Duodenal mucosa (tissue), 2 donors: ENCODE data around the gene NDUFV1.

Source experiments
- H3K27ac ChIP-seq: one replicate; pipeline ENCODE4 v1.7.0; 2013; ENCODE audit warnings: low read depth, low read length
- H3K27me3 ChIP-seq, 2 donors: one replicate each; pipeline ENCODE4 v1.7.0; 2013; ENCODE audit warnings: low read length in 2 of 2, control low read depth in 1 of 2; ENCODE audit not compliant: insufficient read depth in 2 of 2, control insufficient read depth in 1 of 2
- H3K36me3 ChIP-seq, 2 donors: one replicate each; pipeline ENCODE4 v1.7.0; 2013; ENCODE audit warnings: low read length in 2 of 2, control low read depth in 1 of 2; ENCODE audit not compliant: insufficient read depth in 2 of 2, control insufficient read depth in 1 of 2
- H3K4me1 ChIP-seq, 2 donors: one replicate each; pipeline ENCODE4 v1.7.0; 2013; ENCODE audit warnings: low read length in 2 of 2, control low read depth in 1 of 2; ENCODE audit not compliant: insufficient read depth in 2 of 2, control insufficient read depth in 1 of 2
- H3K4me3 ChIP-seq, 2 donors: one replicate each; pipeline ENCODE4 v1.7.0; 2013; ENCODE audit warnings: low read length in 2 of 2, low read depth in 1 of 2
- H3K9ac ChIP-seq, 2 donors: one replicate each; pipeline ENCODE4 v1.7.0; 2013; ENCODE audit warnings: low read length in 2 of 2, low read depth in 1 of 2
- H3K9me3 ChIP-seq, 2 donors: one replicate each; pipeline ENCODE4 v1.7.0; 2013; ENCODE audit warnings: low read length in 2 of 2, control low read depth in 1 of 2; ENCODE audit not compliant: control insufficient read depth in 1 of 2

Gene NDUFV1

GRCh38 chr11:67611165-67611564, 4.4 kb downstream of the NDUFV1 start:
- Histone ChIP-seq H3K9me3 (no peaks in the 10 kb centered on the region), H3K27ac (no peak overlapping the region), H3K9ac (no peak overlapping the region), H3K36me3 (peaks cover 19 to 46% of the 10 kb centered on the region in 2 donors), H3K4me1 (peaks cover 26 to 34% of the 10 kb centered on the region in 2 donors), H3K27me3 (peaks cover 0 to under 1% of the 10 kb centered on the region in 2 donors), H3K4me3 (no peak overlapping the region)

DNA sequence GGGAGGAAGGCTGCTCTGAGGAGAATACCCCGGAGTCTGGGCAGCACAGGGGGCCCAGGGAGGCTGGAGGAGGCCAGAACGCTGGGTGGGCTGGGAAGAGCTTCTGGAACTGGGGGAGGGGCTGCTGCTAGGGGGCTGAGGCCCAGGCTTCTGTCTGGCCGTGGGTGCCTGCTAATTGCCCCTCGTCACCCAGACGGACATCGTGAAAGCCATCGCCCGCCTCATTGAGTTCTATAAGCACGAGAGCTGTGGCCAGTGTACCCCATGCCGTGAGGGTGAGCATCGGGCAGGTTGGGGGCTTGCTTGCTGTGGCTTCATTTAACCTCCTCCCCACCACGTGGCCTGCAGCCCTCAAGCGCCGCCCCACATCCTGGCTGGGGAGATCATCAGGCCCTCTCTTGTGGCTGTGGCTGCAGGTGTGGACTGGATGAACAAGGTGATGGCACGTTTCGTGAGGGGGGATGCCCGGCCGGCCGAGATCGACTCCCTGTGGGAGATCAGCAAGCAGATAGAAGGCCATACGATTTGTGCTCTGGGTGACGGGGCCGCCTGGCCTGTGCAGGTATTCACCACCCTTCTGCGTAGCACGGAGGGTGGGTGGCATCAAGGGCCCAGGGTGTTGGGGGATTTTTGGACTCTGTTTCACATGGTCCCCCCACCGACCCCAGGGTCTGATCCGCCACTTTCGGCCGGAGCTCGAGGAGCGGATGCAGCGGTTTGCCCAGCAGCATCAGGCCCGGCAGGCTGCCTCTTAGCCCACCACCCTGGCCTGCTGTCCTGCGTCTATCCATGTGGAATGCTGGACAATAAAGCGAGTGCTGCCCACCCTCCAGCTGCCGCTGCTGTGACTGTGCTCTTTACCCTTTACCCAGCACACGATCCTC, 5.2 kb downstream of the NDUFV1 start:
- Histone ChIP-seq H3K4me1 (peaks cover 30 to 32% of the 10 kb centered on the region in 2 donors), H3K27ac (no peak overlapping the region), H3K9me3 (no peaks in the 10 kb centered on the region), H3K36me3 (peaks cover 19 to 46% of the 10 kb centered on the region in 2 donors), H3K9ac (no peak overlapping the region), H3K27me3 (peaks cover 0 to 8% of the 10 kb centered on the region in 2 donors), H3K4me3 (no peak overlapping the region)

DNA sequence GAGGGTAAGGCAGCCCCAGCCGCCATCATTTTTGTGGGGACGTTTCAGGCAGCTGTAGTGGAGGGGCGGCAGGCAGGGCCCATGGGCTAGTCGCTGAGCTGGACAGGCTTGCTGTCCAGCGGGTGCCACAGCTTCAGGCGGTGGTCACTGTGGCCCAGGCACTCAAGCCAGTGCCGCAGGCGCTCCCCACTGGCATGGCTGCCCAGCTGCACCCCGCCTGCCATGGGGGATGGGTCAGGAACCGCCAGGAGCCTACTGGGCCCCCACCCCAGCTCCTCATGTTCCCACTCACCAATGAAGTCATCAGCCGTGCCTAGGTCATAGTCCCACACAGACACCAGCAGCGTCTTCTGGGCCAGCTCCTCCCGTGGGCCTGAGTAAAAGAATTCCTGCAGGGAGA, 6.0 kb downstream of the NDUFV1 start:
- H3K9ac ChIP-seq, result no peak overlapping the region
- H3K4me1 ChIP-seq, result peaks cover 25 to 26% of the 10 kb centered on the region in 2 donors
- no peak overlapping the region for H3K4me3 ChIP-seq
- no peak overlapping the region for H3K27ac ChIP-seq
- peaks cover 0 to 8% of the 10 kb centered on the region in 2 donors for H3K27me3 ChIP-seq
- H3K9me3 ChIP-seq, result no peaks in the 10 kb centered on the region
- H3K36me3 ChIP-seq, result peaks cover 19 to 46% of the 10 kb centered on the region in 2 donors

- peaks cover 0 to 8% of the 10 kb centered on the region in 2 donors for H3K27me3 ChIP-seq
- peak overlapping the region; percentile 74 to 78 for H3K9ac ChIP-seq
- H3K4me1 ChIP-seq, result peaks cover 24% of the 10 kb centered on the region in 2 donors
- peaks cover 19 to 45% of the 10 kb centered on the region in 2 donors for H3K36me3 ChIP-seq
- H3K27ac ChIP-seq, result peak overlapping the region; percentile 79
- H3K9me3 ChIP-seq, result no peaks in the 10 kb centered on the region
- H3K4me3 ChIP-seq, result peak overlapping the region; percentile 58 to 70
These were observed 6.7 kb downstream of the NDUFV1 start for GRCh38 chr11:67613313-67613959.

DNA sequence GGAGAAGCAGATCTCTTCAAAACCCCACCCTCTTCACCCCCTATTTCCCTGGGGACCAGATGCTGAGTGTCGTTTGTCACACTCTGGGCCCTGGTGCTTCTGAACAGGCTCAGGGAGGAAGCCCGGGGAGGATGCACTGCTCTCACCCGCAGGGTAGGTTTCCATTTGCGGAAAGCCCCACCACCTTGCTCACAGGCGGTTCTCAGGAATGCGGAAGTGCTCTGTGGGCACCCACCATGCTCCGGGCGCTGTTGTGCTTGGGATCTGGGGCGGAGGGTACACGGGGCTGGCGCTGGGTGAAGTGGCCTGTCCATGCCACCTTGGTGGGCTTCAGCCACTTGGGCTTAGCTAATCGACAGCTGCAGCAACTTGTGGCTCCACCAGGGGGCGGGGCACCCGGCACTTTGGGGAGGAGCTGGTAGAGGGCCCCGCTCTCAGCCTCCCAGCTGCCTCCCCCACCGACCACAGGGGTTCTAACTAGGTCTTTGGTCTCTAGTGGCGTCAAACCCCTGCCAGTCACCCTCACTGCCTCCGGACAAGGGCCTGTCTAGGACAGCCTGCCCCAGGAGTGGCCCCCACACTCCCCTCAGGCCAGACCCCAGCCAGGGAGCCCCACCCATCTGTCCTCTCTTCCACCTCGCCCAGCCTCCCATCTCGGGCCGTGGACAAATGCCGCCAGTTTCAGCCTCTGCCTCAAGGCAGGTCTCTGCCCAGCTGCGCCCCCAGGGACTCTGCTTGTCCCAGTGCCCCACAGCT, 7.4 kb downstream of the NDUFV1 start:
- Histone ChIP-seq H3K4me3 (peak overlapping the region; percentile 58 to 70), H3K27me3 (peaks cover 0 to 8% of the 10 kb centered on the region in 2 donors), H3K4me1 (peaks cover 24% of the 10 kb centered on the region in 2 donors), H3K9me3 (no peaks in the 10 kb centered on the region), H3K36me3 (peaks cover 15 to 38% of the 10 kb centered on the region in 2 donors), H3K27ac (peak overlapping the region; percentile 79), H3K9ac (peak overlapping the region; percentile 74 to 78)

DNA sequence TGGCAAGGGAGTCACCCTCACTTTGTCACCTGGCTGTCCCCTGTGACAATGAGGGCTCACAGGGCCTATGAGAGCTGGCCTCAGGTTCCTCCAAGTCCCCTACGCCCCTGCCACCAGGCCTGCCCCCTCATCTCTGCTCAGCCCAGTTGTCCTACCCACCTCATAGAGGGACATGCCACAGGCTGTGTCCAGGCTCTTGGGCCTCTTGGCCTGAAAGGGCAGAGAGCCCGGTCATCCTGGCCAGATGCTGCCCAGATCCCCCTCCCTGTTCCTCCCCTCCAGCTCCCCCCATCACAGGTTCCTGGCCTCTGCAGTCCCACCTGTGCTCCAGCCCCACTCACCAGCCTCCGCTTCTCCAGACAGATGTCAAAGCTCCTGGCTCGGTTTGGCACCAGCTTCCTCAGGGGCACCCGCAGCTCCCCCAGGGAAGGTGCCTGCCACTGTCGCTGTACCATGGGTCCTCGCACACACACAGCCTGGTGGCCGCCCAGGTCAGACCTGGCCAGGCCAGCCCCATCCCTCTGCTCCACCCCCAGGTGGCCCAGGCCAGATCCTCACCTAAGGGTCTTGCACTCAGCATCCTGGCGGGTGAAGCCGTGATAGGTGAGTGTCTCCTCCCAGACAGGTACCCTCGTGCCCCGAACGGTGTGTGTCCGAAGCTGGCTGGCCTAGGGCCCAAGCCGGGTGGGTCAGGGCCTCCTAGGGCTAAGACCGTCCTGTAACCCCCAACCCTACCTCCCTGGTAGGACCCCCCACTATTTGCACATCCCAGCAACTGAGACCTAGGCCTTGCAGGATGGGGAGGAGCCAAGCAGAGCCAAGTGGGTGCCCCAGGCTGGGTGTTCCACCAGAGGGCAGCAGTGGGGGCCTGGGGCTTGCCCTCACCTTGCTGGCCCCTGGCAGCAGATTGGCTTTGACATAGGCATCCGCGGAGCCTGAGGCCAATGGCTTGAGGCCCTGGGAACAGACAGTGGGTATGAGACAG, 8.3 kb downstream of the NDUFV1 start:
- Histone ChIP-seq H3K9me3 (no peaks in the 10 kb centered on the region), H3K27ac (peak overlapping the region; percentile 79), H3K27me3 (peaks cover 0 to 8% of the 10 kb centered on the region in 2 donors), H3K4me3 (peak overlapping the region; percentile 58 to 70), H3K4me1 (peaks cover 24% of the 10 kb centered on the region in 2 donors), H3K9ac (peak overlapping the region in 1 of 2 donors; percentile 78), H3K36me3 (peaks cover 13 to 30% of the 10 kb centered on the region in 2 donors)

- H3K4me3 ChIP-seq, result peak overlapping the region in 1 of 2 donors; percentile 30
- H3K9ac ChIP-seq, result no peak overlapping the region
- H3K4me1 ChIP-seq, result peaks cover 24% of the 10 kb centered on the region in 2 donors
- no peak overlapping the region for H3K27ac ChIP-seq
- H3K36me3 ChIP-seq, result peaks cover 5 to 22% of the 10 kb centered on the region in 2 donors
- peaks cover 0 to 8% of the 10 kb centered on the region in 2 donors for H3K27me3 ChIP-seq
- no peaks in the 10 kb centered on the region for H3K9me3 ChIP-seq
These were observed 9.1 kb downstream of the NDUFV1 start for GRCh38 chr11:67615728-67616430.

- no peaks in the 10 kb centered on the region for H3K9me3 ChIP-seq
- H3K27ac ChIP-seq, result no peak overlapping the region
- peaks cover 0 to 8% of the 10 kb centered on the region in 2 donors for H3K27me3 ChIP-seq
- H3K4me3 ChIP-seq, result no peak overlapping the region
- peaks cover 24% of the 10 kb centered on the region in 2 donors for H3K4me1 ChIP-seq
- H3K9ac ChIP-seq, result no peak overlapping the region
- peaks cover 3 to 15% of the 10 kb centered on the region in 2 donors for H3K36me3 ChIP-seq
These were observed 9.9 kb downstream of the NDUFV1 start for GRCh38 chr11:67616431-67617242.
